ENCODE measurements around the gene GAL3ST3.

DNA sequence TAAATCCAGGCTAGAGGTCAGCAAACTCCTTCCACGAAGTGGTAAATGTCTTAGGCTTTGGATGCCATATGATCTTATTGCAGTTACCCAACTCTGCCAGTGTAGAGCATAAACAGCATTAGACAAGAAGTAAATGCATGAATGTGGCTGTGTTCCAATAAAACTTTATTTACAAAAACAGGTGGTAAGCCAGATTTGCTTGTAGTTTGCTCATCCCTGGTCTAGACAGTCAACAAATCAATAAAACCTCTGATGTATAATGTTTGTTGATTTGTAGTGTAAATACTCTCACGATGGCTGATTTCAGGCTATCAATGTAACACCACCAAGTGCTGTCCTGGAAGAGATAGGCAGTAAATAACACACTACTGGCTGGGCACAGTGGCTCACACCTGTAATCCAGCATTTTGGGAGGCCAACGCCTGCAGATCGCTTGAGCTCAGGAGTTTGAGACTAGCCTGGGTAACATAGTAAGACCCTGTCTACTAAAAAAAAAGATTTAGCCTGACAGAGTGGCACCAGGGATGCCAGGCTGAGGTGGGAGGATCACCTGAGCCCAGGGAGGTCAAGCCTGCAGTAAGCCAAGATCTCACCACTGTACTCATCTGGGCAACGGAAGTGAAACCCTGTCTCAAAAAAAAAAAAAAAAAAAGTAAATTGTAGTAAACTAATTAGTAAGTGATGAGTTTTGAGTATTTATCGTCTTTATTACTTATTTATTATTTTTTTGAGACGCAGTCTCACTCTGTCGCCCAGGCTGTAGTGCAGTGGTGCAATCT, 15.8 kb downstream of the GAL3ST3 start:
- TF ChIP-seq EZH2 (IDR thresholded peaks at IDR 0.05; ENCODE audit: borderline replicate concordance, low read length) (no peak), CTCF (conservative IDR thresholded peaks at IDR 0.05 in 1 of 2, IDR thresholded peaks at IDR 0.05 in 1 of 2; ENCODE audit: extremely low read depth in 1 of 2, insufficient read depth in 1 of 2, low read depth in 1 of 2, low read length in 2 of 2) (no peak)

Data from mammary epithelial cell (primary cell).